GM18511 (cell line): Measurements from ENCODE around the gene BMPR1A.
"Not testable (repeated sequence)": the region's sequence is repeated elsewhere in the genome, so short reads cannot be mapped to it uniquely, and the experiment has no call there.

Experiments used
- ATAC-seq: cut with Tn5 transposase; IDR thresholded peaks from one replicate; pipeline ENCODE4 v1.9.1; 2021; ENCODE audit warnings: mild to moderate bottlenecking, moderate library complexity; ENCODE audit not compliant: unreplicated experiment

The BMPR1A gene

GRCh38 chr10:86952697-86953096 is 196.3 kb downstream of the BMPR1A start:
- ATAC-seq, result not testable (repeated sequence)

DNA sequence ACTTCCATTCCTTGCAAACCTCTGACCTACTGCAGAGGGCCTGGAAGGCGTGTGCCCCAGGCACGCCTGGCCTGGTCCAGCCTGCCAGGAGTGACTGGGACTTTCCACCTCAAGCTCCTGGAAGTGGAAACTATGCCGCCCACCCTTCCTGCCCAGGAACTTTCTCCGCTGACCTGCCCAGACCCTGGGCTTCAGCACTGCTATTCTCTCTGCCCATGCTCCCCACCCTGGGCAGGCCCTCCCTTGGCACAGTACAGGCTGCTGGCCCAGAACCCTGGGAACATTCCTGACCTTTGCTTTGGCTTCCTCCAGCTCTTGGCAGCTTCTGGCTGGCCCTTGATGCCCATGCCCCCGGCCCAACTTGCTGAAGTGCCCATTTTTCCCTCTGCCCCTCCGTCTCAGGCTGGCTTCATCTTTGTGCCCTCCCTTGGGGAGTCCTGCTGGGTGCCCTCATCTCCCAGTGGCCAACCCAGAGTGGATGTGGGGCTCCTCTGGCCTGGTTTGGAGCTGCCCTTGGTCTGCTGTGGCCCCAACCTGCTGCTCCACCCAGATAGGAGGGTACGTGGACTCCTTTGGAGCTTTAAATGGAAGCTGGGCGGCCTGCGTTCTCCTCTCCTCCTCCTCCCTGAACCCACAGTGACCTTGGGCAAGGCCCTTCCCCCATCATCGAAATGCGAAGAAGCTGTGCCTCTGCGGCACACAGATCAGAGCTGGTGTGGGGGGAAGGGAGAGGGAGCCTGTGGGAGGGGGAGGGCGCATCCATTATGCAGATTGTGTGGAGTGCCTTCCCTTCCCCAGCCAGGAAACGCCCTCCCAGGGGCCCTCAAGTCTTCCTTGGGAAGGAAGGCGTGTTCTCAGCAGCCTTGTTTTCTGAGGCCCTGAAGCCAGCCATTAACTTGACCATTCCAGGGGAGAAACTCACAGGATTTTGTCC is 197.6 kb downstream of the BMPR1A start:
- no peak for ATAC-seq

DNA sequence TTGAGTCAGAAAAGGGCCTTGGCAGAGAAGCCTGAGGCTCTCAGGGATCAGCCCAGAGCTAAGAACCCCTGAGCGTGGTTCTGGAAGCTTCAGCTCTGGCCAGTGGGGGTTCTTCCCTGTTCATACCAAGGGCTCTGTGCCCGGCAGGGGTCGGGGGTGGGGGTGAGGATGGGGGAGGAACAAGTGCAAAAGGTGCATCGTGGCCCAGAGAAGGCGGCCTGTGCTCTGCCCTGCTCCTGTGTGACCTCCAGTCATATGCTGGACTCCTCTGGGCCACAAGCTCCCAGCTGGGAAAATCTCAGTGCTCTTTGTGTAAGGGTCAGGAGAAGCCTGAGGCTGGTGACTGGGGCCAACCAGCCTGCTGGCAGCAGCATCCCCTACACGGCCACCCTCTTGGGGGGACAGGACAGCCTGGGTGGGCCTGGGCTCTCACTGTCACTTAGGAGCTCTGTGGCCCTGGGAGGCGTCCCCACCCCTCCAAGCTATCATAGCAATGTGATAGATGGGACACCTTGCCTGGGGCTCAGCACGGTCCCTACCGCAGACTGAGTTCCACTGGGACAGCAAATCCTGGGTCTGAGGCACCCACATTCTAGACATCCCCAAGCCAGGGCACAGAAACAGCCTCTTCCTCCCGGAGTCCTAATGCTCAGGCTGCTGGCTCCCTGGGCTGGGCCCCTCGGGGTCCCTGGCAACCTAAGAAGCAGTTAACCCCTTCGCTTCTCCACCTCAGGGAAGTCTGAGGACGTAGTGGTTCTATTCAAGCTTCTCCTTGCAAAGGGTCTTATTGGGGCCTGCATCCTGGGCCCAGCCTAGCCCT is 198.5 kb downstream of the BMPR1A start:
- ATAC-seq, result no peak

- no peak for ATAC-seq
Measured at GRCh38 chr10:86955501-86956194, 199.2 kb downstream of the BMPR1A start.

DNA sequence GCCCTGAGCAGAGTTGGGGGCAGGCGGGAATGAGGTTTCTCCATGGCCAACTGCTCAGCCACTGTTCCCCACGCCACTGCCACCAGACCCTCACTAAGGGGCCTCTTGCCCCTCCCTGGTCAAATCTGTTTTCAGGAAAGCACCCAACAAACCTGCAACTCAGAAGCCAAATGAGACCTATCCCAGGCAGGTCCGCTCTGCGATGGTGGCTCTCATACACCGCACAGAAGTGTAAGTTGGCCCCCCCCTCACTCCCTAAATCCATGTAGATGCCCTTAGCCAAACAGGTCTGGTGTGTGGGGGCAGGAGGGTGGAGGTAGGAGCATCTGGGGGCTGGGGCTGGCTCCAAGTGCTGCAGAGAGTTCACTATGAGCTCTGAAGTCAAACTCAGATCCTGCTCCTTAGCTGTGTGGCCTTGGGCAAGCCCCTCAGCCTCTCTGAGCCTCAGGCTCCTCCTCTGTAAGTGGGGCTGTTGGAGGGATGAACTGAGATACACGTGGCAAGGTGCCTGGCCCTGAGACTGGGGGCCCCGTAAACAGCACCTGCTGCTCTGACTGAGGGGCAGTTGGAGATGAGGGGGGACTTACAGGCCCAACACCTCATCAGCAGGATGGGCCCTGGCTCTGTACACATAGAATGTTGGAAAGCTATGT is 199.9 kb downstream of the BMPR1A start:
- ATAC-seq, result no peak

DNA sequence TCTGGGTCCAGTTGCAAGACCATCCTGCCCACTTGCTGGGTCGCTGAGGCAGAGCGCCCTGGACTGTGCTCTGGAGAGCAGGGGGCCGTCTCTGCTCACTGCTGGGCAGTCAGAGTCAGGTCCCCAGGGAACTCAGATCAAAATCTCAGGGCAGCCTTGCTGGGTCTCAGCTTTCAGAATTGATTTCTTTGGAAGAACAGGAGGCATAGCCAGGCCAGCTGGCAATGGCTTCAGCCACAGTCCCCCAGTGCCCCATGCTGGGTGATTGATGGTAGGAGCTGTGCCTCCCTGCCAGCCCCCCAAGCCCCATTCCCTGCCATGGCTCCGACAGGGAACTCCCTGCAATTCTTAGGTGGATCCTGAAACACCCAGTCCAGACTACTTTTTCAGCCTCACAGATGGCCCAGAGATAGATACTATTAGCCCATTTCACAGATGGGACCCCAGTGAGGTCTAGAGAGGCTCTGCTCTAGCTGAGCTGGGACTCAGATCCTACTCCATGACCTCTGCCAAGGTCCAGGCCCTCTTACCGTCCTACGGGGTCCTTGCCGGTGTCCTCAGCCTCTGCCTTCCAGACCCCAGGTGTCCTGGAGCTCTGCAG is 200.5 kb downstream of the BMPR1A start:
- no peak for ATAC-seq

GRCh38 chr10:86957471-86958115 is 201.2 kb downstream of the BMPR1A start, which contains the start of gene MMRN2:
TSS of gene MMRN2 (minus strand) at chr10:86957615. CDS start at chr10:86957541, 74 bp downstream.
- ATAC-seq, result no peak

DNA sequence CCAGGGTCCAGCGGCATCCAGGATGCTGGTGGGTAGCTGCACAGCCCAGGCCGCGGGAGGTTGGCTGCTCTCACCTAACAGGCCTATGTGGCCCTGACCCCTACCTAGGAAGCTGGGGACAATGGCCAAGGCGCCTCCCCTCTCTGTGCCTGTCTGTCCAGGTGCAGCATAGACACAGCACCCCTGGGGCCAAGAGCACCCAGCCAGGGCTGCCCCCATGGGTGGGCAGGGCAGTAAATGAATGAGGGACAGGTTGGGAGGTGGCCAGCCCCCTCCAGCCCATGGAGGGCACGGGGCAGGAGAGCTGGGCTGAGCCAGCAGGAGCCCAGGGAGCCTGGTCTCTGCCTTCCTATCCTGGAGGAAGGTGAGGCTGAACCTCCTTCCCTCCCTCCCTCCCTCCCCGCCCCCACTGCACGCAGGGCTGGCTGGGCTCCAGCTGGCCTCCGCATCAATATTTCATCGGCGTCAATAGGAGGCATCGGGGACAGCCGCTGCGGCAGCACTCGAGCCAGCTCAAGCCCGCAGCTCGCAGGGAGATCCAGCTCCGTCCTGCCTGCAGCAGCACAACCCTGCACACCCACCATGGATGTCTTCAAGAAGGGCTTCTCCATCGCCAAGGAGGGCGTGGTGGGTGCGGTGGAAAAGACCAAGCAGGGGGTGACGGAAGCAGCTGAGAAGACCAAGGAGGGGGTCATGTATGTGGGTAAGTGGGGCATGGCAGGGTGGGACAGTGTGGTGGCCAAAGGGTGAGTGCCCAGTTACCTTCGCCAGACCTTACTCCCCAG is 201.9 kb downstream of the BMPR1A start, which contains the start of gene SNCG:
TSS of gene SNCG (plus strand) at position 484 of the 785 bp plus-strand sequence. CDS start at position 583, 99 bp downstream.
- no peak for ATAC-seq

GRCh38 chr10:86958901-86959736 is 202.7 kb downstream of the BMPR1A start:
- no peak for ATAC-seq

- no peak for ATAC-seq
Measured at GRCh38 chr10:86959737-86960002, 203.3 kb downstream of the BMPR1A start.

DNA sequence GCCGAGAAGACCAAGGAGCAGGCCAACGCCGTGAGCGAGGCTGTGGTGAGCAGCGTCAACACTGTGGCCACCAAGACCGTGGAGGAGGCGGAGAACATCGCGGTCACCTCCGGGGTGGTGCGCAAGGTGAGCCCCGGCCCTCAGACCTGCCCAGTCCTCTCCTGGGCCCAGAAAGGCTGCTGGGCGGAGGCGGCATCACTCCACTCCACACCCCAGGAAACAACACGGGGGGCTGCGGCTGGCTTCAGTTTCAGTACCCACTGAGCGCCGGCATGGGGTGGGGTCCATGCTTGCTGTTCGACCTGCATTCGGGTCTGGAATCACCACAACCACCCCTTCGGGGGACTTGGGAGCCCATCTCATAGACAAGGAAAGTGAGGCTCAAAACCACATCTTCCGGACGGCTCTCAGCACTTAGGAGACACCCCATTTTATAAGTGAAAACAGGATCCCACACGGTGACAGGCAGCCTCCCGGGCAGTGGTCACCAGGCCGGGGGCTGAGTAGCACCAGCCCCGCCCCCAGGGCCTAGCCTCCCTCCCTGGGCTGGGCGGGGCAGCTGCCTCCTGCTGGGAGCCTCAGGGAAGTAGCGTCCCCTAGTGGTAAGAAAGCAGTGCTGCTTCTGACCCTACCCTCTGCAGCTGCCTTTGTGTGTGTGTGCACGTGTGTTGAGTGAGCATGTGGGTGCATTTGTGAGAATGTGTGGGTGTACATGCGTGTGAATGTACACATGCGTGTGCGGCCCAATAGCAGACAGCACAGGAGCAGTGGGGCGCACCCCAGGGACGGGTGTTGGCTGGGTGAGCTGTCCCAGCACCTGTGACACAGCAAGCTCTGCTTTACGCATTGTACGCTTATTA is 203.8 kb downstream of the BMPR1A start:
- peak; percentile 72 for ATAC-seq

- no peak for ATAC-seq
Measured at GRCh38 chr10:86960863-86961434, 204.5 kb downstream of the BMPR1A start.

DNA sequence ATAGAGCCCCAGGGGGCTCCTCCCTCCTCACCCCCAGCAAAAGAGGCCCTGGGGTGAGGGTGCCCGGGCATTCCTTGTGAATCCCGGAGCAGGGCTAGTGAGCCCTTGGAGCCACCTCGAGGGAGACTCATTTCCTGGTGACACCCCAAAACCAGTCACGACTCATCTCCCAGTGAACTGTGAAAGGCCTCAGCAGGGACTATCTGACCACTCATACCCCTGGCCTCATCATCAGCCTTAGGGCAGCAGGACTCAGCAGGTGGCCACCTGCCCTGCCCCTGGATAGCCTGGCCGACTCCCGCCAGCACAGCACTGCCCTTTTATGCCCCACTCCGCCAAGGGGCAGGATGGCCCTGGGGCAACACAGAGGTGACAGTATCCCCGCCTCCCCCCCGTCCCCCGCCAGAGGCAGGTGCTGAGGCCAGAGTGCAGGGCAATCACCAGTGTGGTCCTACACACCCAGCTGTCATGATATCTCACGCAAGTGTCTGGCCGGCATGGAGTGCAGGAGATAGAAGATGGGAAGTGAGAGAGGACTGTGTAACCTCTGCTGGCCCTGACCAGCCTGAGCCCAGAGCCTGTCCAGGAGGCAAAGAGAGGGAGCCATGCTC is 205.2 kb downstream of the BMPR1A start:
- no peak for ATAC-seq

GRCh38 chr10:86962136-86962980 is 205.9 kb downstream of the BMPR1A start:
- ATAC-seq, result no peak

- ATAC-seq, result no peak
Measured at GRCh38 chr10:86962981-86963310, 206.5 kb downstream of the BMPR1A start.
